Measurements from ENCODE around the gene BSND. TPM values are rescaled to one million over a fixed set of nuclear protein-coding genes. Genes with fewer than 3 reads are reported as not detected.

The BSND gene
- total and polyA plus RNA-seq, 9 of the 15 experiments (the other 6 are each of a cell fraction or from before 2014, with no cell fraction given): not detected

DNA sequence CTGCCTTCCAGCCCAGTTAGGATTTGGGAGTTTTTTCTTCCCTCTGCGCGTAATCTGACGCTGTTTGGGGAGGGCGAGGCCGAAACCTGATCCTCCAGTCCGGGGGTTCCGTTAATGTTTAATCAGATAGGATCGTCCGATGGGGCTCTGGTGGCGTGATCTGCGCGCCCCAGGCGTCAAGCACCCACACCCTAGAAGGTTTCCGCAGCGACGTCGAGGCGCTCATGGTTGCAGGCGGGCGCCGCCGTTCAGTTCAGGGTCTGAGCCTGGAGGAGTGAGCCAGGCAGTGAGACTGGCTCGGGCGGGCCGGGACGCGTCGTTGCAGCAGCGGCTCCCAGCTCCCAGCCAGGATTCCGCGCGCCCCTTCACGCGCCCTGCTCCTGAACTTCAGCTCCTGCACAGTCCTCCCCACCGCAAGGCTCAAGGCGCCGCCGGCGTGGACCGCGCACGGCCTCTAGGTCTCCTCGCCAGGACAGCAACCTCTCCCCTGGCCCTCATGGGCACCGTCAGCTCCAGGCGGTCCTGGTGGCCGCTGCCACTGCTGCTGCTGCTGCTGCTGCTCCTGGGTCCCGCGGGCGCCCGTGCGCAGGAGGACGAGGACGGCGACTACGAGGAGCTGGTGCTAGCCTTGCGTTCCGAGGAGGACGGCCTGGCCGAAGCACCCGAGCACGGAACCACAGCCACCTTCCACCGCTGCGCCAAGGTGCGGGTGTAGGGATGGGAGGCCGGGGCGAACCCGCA is 40.8 kb downstream of the BSND start, which contains the start of gene PCSK9:
TSS of gene PCSK9 (plus strand) at position 207 of the 741 bp plus-strand sequence. CDS start at position 497, 290 bp downstream.
- under 1% methylated on average over 47 of the region's 67 CpGs for WGBS (ENCODE audit: insufficient coverage, low coverage, missing lambda C conversion rate)
- no peaks in the 10 kb centered on the region; a peak in 1 of 5 replicates for H3K27me3 ChIP-seq (ENCODE audit: control insufficient read depth in 2 of 2, insufficient read depth in 2 of 2, low read length in 2 of 2)
- no TSS peak for BruUV-seq (replicated peaks)
- intact Hi-C loops (cut with micrococcal nuclease): no loop called here
- H3K4me3 ChIP-seq: peak within 1 kb of the TSS; percentile 56
- peaks cover 9% of the 10 kb centered on the region; the same call in 1 of the 2 replicates for H4K20me1 ChIP-seq (replicated peaks; ENCODE audit: control insufficient read depth, insufficient read depth, low read length)
- peak within 1 kb of the TSS; percentile 67; the same call in 2 of the 3 replicates for H3K27ac ChIP-seq (ENCODE audit: extremely low read depth, low read depth, low read length)
- H3K9me3 ChIP-seq (replicated peaks; ENCODE audit: control insufficient read depth, insufficient read depth, low read depth, low read length): no peaks in the 10 kb centered on the region
- H3K4me2 ChIP-seq (ENCODE audit: insufficient read depth, low read length): peak within 1 kb of the TSS; percentile 84
- peak within 1 kb of the TSS; percentile 70 for H2AFZ ChIP-seq (ENCODE audit: low read depth, low read length)
- H3K4me1 ChIP-seq (replicated peaks in 1 of 2; ENCODE audit: control insufficient read depth in 2 of 2, insufficient read depth in 2 of 2, low read length in 2 of 2): peaks cover 35 to 40% of the 10 kb centered on the region in 2 experiments
- ChIA-PET CTCF (ENCODE audit: low intra/inter-chr PET ratio) (no interaction called here), POLR2A (interaction anchor here (1.1 kb wide), 1 partner anchor 89 kb away, joined by 4 read pairs; no protein-coding TSS in a partner anchor)
- H3K36me3 ChIP-seq (ENCODE audit: control insufficient read depth, insufficient read depth, low read length): peaks cover 36% of the 10 kb centered on the region
- peaks cover 56% of the 10 kb centered on the region for H3K79me2 ChIP-seq (ENCODE audit: control insufficient read depth, insufficient read depth, low read length)
- H3K9ac ChIP-seq (ENCODE audit: insufficient read depth in 1 of 2, low read depth in 2 of 2, low read length in 2 of 2): peak within 1 kb of the TSS; percentile 64 to 96
- H3K9me1 ChIP-seq (ENCODE audit: control insufficient read depth, insufficient read depth, low read length): no peaks in the 10 kb centered on the region
- FAIRE-seq (no peak), ATAC-seq (peak; percentile 80), DNase-seq (ENCODE audit: extremely low read depth in 1 of 4, low spot score in 3 of 4) (peak; percentile 68 to 87 (median 76))
- in situ Hi-C loops (cut with MboI): no loop called here
- TF ChIP-seq GTF2F1 (IDR thresholded peaks at IDR 0.05; ENCODE audit: low read depth, low read length): no peak
- TF ChIP-seq CHD4 (IDR thresholded peaks at IDR 0.05; ENCODE audit: insufficient read depth, insufficient replicate concordance, low read depth, low read length, poor library complexity, severe bottlenecking): no peak
- TF ChIP-seq, protein P1, sequence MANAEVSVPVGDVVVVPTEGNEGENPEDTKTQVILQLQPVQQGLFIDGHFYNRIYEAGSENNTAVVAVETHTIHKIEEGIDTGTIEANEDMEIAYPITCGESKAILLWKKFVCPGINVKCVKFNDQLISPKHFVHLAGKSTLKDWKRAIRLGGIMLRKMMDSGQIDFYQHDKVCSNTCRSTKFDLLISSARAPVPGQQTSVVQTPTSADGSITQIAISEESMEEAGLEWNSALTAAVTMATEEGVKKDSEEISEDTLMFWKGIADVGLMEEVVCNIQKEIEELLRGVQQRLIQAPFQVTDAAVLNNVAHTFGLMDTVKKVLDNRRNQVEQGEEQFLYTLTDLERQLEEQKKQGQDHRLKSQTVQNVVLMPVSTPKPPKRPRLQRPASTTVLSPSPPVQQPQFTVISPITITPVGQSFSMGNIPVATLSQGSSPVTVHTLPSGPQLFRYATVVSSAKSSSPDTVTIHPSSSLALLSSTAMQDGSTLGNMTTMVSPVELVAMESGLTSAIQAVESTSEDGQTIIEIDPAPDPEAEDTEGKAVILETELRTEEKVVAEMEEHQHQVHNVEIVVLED (CRISPR knock-in tag; IDR thresholded peaks at IDR 0.05): peak; percentile 71
- TF ChIP-seq SNIP1 (IDR thresholded peaks at IDR 0.05; ENCODE audit: low read depth): no peak
- no peak for TF ChIP-seq CEBPB (tag; IDR thresholded peaks at IDR 0.05)
- TF ChIP-seq, protein P2, sequence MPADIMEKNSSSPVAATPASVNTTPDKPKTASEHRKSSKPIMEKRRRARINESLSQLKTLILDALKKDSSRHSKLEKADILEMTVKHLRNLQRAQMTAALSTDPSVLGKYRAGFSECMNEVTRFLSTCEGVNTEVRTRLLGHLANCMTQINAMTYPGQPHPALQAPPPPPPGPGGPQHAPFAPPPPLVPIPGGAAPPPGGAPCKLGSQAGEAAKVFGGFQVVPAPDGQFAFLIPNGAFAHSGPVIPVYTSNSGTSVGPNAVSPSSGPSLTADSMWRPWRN (IDR thresholded peaks at IDR 0.05; ENCODE audit: low read depth): peak; percentile 61; the same call in 1 of the 2 replicates
- no peak for TF ChIP-seq ZC3H4 (CRISPR knock-in tag; IDR thresholded peaks at IDR 0.05; ENCODE audit: borderline replicate concordance)
- no peak for TF ChIP-seq HMG20B (CRISPR knock-in tag; IDR thresholded peaks at IDR 0.05)
- TF ChIP-seq, protein P3, sequence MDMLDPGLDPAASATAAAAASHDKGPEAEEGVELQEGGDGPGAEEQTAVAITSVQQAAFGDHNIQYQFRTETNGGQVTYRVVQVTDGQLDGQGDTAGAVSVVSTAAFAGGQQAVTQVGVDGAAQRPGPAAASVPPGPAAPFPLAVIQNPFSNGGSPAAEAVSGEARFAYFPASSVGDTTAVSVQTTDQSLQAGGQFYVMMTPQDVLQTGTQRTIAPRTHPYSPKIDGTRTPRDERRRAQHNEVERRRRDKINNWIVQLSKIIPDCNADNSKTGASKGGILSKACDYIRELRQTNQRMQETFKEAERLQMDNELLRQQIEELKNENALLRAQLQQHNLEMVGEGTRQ (CRISPR knock-in tag; IDR thresholded peaks at IDR 0.05): no peak
- TF ChIP-seq CBX5 (IDR thresholded peaks at IDR 0.05; ENCODE audit: borderline replicate concordance, low read depth): no peak
- 0 out of 2 replicates have a peak, but pooled peaks have one; percentile 11 for TF ChIP-seq ZBTB7A (IDR thresholded peaks at IDR 0.05; ENCODE audit: borderline replicate concordance, control insufficient read depth, low read depth, low read length)
- no peak; the same call in 1 of the 2 replicates for TF ChIP-seq NR3C1 (CRISPR knock-in tag; IDR thresholded peaks at IDR 0.05)
- TF ChIP-seq, protein P4, sequence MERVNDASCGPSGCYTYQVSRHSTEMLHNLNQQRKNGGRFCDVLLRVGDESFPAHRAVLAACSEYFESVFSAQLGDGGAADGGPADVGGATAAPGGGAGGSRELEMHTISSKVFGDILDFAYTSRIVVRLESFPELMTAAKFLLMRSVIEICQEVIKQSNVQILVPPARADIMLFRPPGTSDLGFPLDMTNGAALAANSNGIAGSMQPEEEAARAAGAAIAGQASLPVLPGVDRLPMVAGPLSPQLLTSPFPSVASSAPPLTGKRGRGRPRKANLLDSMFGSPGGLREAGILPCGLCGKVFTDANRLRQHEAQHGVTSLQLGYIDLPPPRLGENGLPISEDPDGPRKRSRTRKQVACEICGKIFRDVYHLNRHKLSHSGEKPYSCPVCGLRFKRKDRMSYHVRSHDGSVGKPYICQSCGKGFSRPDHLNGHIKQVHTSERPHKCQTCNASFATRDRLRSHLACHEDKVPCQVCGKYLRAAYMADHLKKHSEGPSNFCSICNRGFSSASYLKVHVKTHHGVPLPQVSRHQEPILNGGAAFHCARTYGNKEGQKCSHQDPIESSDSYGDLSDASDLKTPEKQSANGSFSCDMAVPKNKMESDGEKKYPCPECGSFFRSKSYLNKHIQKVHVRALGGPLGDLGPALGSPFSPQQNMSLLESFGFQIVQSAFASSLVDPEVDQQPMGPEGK (CRISPR knock-in tag; IDR thresholded peaks at IDR 0.05; ENCODE audit: borderline replicate concordance): no peak
- TF ChIP-seq ETV5 (CRISPR knock-in tag; IDR thresholded peaks at IDR 0.05; ENCODE audit: low read depth): no peak; the same call in 1 of the 2 replicates
- TF ChIP-seq FOXP1 (CRISPR knock-in tag; IDR thresholded peaks at IDR 0.05): no peak
- TF ChIP-seq CEBPG (CRISPR knock-in tag; IDR thresholded peaks at IDR 0.05): no peak
- TF ChIP-seq CEBPG (tag; conservative IDR thresholded peaks at IDR 0.05 in 1 of 2, IDR thresholded peaks at IDR 0.05 in 1 of 2): no peak
